Measurements from ENCODE around the gene KREMEN2. TPM values are rescaled to one million over a fixed set of nuclear protein-coding genes. Genes with fewer than 3 reads are reported as not detected.

KREMEN2 gene
- total and polyA plus RNA-seq, 2 of the 8 experiments (the other 6 are each of a cell fraction or from before 2014, with no cell fraction given), result 6.6 to 7.0 TPM

DNA sequence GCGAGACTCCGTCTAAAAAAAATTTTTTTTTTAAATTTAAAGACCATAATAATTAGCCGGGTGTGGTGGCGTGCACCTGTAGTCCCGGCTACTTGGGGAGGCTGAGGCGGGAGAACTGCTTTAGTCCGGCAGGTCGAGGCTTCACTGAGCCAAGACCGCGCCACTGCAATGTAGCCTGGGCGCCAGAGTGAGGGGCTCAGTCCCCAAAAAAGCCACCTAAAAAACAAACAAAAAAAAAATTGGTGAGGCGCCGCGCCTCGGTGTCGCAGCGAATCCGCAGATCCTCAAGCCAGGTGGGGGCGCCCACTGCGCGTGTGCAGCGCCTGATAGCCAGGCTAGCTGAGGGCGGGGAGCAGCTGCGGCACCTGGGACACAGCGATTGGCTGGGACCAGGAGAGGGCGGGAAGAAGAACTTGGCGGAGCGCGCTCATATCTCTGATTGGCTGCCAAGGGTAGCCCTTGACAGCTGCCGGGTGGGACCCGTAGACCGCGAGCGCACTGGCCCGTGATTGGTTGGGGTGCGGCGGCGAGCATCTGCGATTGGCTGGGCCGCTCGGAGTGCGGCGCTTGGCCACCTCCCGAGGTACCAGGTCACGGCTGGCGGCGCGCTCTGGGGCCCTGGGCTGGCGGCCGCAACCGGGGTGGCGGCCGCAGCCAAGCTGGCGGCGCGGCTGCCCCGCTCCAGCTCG, 39.7 kb downstream of the KREMEN2 start (continued):
- TF ChIP-seq, protein P1, sequence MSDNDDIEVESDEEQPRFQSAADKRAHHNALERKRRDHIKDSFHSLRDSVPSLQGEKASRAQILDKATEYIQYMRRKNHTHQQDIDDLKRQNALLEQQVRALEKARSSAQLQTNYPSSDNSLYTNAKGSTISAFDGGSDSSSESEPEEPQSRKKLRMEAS (IDR thresholded peaks at IDR 0.05), result peak; percentile 83
- TF ChIP-seq CBX8 (IDR thresholded peaks at IDR 0.05; ENCODE audit: borderline replicate concordance, low read depth, low read length) (no peak), KDM1A (IDR thresholded peaks at IDR 0.05; ENCODE audit: borderline replicate concordance, low read length) (peak; percentile 60; the same call in 1 of the 2 replicates), CEBPB (IDR thresholded peaks at IDR 0.05; ENCODE audit: low read depth, low read length) (no peak; the same call in 1 of the 2 replicates), BRCA1 (IDR thresholded peaks at IDR 0.05; ENCODE audit: low read depth, low read length) (no peak), SP2 (IDR thresholded peaks at IDR 0.05; ENCODE audit: low read length) (peak; percentile 62), SRF (IDR thresholded peaks at IDR 0.05; ENCODE audit: low read depth, low read length) (no peak), SAP30 (IDR thresholded peaks at IDR 0.05; ENCODE audit: insufficient read depth, insufficient replicate concordance, low read length) (no peak), RNF2 (IDR thresholded peaks at IDR 0.05; ENCODE audit: borderline replicate concordance, low read depth, low read length, missing control alignments, poor library complexity, severe bottlenecking) (no peak), PHF8 (conservative IDR thresholded peaks at IDR 0.05; ENCODE audit: low read depth, low read length) (no peak), KDM4A (IDR thresholded peaks at IDR 0.05; ENCODE audit: low read depth, low read length, severe bottlenecking) (no peak), HDAC2 (IDR thresholded peaks at IDR 0.05; ENCODE audit: borderline replicate concordance in 1 of 2, low read depth in 2 of 2, low read length in 2 of 2) (peak in 1 of 2 experiments; percentile 27; a peak in 1 of 4 replicates), RBBP5 (IDR thresholded peaks at IDR 0.05; ENCODE audit: borderline replicate concordance, low read depth, low read length) (no peak), TAF1 (IDR thresholded peaks at IDR 0.05; ENCODE audit: low read depth, low read length) (no peak), FOSL1 (IDR thresholded peaks at IDR 0.05; ENCODE audit: insufficient read depth, low read depth, low read length) (no peak), YY1 (IDR thresholded peaks at IDR 0.05; ENCODE audit: low read depth, low read length) (no peak), CREB1 (IDR thresholded peaks at IDR 0.05) (peak; percentile 70), ASH2L (IDR thresholded peaks at IDR 0.05; ENCODE audit: low read length) (no peak), CHD2 (IDR thresholded peaks at IDR 0.05; ENCODE audit: low read length) (peak; percentile 87)
- TF ChIP-seq, protein P2, sequence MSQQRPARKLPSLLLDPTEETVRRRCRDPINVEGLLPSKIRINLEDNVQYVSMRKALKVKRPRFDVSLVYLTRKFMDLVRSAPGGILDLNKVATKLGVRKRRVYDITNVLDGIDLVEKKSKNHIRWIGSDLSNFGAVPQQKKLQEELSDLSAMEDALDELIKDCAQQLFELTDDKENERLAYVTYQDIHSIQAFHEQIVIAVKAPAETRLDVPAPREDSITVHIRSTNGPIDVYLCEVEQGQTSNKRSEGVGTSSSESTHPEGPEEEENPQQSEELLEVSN (IDR thresholded peaks at IDR 0.05), result peak; percentile 68
- TF ChIP-seq, protein P3, sequence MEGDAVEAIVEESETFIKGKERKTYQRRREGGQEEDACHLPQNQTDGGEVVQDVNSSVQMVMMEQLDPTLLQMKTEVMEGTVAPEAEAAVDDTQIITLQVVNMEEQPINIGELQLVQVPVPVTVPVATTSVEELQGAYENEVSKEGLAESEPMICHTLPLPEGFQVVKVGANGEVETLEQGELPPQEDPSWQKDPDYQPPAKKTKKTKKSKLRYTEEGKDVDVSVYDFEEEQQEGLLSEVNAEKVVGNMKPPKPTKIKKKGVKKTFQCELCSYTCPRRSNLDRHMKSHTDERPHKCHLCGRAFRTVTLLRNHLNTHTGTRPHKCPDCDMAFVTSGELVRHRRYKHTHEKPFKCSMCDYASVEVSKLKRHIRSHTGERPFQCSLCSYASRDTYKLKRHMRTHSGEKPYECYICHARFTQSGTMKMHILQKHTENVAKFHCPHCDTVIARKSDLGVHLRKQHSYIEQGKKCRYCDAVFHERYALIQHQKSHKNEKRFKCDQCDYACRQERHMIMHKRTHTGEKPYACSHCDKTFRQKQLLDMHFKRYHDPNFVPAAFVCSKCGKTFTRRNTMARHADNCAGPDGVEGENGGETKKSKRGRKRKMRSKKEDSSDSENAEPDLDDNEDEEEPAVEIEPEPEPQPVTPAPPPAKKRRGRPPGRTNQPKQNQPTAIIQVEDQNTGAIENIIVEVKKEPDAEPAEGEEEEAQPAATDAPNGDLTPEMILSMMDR (IDR thresholded peaks at IDR 0.05; ENCODE audit: control extremely low read depth in 1 of 3, insufficient read depth in 1 of 3, low read depth in 1 of 3, low read length in 3 of 3), result peak; percentile 63 to 93 (median 71)
